Gastrocnemius medialis (tissue), 4 donors: ENCODE data around the gene UNC13A.

Source experiments
- CTCF ChIP-seq, 5 experiments: fragments of 450-650 bp in 3 of 5; fragments of 200-600 bp in 2 of 5; sonication (generic) in 2 of 5; IDR thresholded peaks in 4 of 5; conservative IDR thresholded peaks in 1 of 5; 1 replicate in 4 of 5; 2 replicates in 1 of 5; pipeline ENCODE4 v1.5.1; 2016 to 2019; ENCODE audit warnings: antibody characterized with exemption in 5 of 5, mild to moderate bottlenecking in 3 of 5, moderate library complexity in 3 of 5
- POLR2A ChIP-seq, 2 donors: fragments of 450-650 bp; IDR thresholded peaks; one replicate each; pipeline ENCODE4 v1.6.1; 2017; ENCODE audit warnings: antibody characterized with exemption in 2 of 2, mild to moderate bottlenecking in 2 of 2, moderate library complexity in 2 of 2

DNA sequence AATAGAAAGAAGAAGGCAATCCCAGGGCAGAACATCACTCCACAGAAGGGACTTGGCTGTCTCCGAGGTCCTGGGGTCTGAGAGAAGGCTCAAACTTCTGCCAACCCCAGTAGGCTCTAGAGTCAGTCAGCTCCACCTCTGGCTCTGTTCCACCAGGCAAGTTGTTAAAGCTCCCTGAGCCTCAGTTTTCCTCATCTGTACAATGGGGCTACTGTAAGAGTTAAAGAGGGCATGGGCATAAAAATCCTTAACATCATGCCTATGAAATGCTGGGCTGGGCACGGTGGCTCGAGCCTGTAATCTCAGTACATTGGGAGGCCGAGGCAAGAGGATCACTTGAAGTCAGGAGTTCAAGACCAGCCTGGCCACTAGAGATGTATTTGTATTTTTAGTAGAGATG, 5.1 kb downstream of the UNC13A start:
- TF ChIP-seq CTCF (IDR thresholded peaks at IDR 0.05 in 4 of 5, conservative IDR thresholded peaks at IDR 0.05 in 1 of 5) = no peak
- no peak for TF ChIP-seq POLR2A (IDR thresholded peaks at IDR 0.05)
